Effector memory CD8-positive, alpha-beta T cell (primary cell): ENCODE measurements around the gene BCL2L12.
A peak's percentile ranks its signal among the peaks of the same experiment; 100 is the strongest.

Source experiments
- ATAC-seq: fragments of 150-1000 bp; cut with Tn5 transposase; replicated peaks from 2 replicates; pipeline ENCODE4 v1.10.0; 2021; ENCODE audit warnings: mild to moderate bottlenecking, moderate library complexity
- DNase-seq, 3 experiments: peaks; one replicate each; pipeline ENCODE4 v3.0.0; 2021
- H3K27ac Mint-ChIP-seq, 2 donors: one replicate each; pipeline ENCODE4 v1.8.0; 2022; ENCODE audit warnings: mild to moderate bottlenecking in 2 of 2, mixed read lengths in 2 of 2, moderate library complexity in 2 of 2
- H3K27me3 Mint-ChIP-seq, 2 donors: one replicate each; pipeline ENCODE4 v1.8.0; 2022; ENCODE audit warnings: mixed read lengths in 2 of 2
- H3K36me3 Mint-ChIP-seq: one replicate; pipeline ENCODE4 v1.8.0; 2022; ENCODE audit warnings: mild to moderate bottlenecking, moderate library complexity, mixed read lengths; ENCODE audit not compliant: insufficient read depth
- H3K4me1 Mint-ChIP-seq, 2 donors: one replicate each; pipeline ENCODE4 v1.8.0; 2022; ENCODE audit warnings: low read depth in 2 of 2, mixed read lengths in 2 of 2
- H3K4me3 Mint-ChIP-seq, 2 donors: one replicate each; pipeline ENCODE4 v1.8.0; 2022; ENCODE audit warnings: mild to moderate bottlenecking in 2 of 2, mixed read lengths in 2 of 2, moderate library complexity in 2 of 2
- H3K9me3 Mint-ChIP-seq, 2 donors: one replicate each; pipeline ENCODE4 v1.8.0; 2022; ENCODE audit warnings: mixed read lengths in 2 of 2

The BCL2L12 gene

DNA sequence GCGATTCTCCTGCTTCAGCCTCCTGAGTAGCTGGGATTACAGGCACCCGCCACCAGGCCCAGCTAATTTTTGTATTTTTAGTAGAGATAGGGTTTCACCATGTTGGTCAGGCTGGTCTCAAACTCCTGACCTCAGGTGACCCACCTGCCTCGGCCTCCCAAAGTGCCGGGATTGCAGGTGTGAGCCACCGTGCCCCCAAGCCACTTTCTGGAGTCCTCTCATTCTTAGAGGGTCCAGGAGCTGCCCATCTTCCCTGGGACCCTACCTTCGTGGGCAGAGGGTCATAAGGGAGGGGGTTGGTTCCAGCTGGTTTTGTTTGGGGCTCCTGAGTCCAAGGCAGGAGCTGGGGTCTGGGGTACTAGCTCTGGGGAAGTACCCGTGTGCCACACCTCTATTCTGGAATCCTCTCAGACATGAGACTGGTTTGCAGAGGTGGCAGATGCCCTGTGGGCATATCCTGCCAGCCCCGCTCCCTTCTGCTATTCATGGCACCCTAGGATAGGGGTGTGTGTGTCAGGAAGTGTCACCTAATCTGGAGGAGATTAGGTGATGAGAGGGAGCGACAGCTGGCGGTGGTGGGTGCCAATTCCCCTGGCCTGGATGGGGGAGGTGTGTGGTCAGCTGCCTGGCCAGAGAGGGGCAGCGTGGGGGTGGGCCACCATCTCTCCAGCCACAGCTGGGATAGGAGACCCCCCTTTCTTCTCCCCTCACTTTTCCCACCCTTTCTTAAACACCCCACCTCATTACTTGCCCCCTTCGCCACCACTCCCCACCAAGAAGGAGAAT is 13.4 kb downstream of the BCL2L12 start:
- Mint-ChIP-seq H3K36me3 (peaks cover 56% of the 10 kb centered on the region), H3K9me3 (no peaks in the 10 kb centered on the region), H3K4me1 (peaks cover 29 to 40% of the 10 kb centered on the region in 2 donors), H3K27ac (peak overlapping the region; percentile 98 to 100), H3K27me3 (no peaks in the 10 kb centered on the region), H3K4me3 (peak overlapping the region in 1 of 2 donors; percentile 87)
- ATAC-seq (no peak), DNase-seq (no peak)

DNA sequence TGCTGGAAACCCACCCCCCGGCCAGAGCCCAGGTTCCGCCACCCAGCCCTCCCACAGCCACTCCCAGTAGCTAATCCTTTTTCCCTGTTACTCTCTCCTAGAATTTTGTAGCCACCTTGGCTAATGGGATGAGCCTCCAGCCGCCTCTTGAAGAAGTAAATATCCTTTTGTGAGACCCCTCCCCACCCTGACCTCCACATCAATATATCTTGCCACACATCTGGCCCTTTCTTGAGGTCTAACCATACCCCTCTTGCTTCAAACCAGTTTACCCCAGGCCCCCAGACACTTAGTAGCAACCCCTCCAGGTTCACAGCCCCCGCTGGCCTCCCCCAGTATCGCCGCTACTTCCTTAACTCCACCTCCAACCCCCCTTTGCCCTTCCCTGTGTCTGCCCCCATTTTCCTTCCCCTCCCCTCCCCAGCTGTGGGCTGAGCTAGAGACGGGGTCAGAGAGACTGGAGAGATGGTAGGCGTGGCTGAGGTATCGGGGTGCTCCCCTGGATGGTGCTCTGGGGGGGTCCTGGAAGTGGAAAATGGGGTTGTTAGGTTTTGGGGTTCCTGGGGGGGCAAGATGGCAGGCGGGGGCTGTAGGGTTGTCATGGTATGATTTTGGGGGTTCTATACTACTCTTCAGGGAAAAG is 14.2 kb downstream of the BCL2L12 start:
- ATAC-seq = no peak
- H3K27me3 Mint-ChIP-seq = no peaks in the 10 kb centered on the region
- no peaks in the 10 kb centered on the region for H3K9me3 Mint-ChIP-seq
- H3K27ac Mint-ChIP-seq = peak overlapping the region; percentile 2 to 98
- DNase-seq = no peak
- H3K4me1 Mint-ChIP-seq = peaks cover 29 to 40% of the 10 kb centered on the region in 2 donors
- peak overlapping the region; percentile 4 to 50 for H3K4me3 Mint-ChIP-seq
- H3K36me3 Mint-ChIP-seq = peaks cover 61% of the 10 kb centered on the region

DNA sequence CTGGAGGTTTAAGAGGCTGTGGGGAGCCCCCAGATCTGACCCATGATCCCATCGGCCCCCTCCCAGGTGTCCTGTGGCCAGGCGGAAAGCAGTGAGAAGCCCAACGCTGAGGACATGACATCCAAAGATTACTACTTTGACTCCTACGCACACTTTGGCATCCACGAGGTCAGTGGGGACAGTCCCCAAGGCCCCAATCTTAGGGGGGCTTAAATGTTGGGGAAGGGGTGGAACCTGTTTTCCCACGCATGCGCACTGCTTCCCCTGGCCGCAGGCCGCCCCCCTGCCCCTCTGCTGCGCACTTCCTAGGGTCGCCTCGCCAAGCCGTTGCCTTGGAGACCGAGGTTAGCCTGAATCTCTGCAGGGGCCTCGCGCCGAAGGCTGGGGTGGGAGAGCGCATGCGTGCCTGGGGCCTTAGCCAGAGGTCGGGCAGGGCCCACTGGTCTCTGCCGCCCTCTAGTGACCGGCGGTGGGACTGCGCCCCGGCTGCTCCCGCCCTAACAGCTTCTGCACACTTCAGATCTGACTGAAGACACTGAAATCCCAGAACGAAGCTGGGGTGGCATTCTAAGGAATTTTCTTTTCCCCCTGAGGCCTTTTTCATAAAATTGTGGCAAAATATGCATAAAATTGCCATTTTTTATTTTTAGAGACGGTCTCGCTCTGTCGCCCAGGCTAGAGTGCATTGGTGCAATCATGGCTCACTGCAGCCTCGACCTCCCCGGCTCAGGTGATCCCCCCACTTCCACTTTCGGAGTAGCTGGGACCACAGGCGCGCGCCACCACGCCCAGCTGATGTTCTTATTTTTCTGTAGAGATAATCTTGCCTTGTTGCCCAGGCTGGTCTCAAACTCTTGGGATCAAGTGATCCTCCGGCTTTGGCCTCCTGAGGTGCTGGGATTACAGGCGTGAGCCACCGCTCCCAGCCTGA is 15.0 kb downstream of the BCL2L12 start:
- Mint-ChIP-seq H3K27ac (peak overlapping the region in 1 of 2 donors; percentile 98), H3K27me3 (no peaks in the 10 kb centered on the region), H3K9me3 (no peaks in the 10 kb centered on the region), H3K36me3 (peaks cover 68% of the 10 kb centered on the region), H3K4me3 (peak overlapping the region; percentile 50 to 55), H3K4me1 (peaks cover 29 to 40% of the 10 kb centered on the region in 2 donors)
- peak; percentile 8 for ATAC-seq
- DNase-seq = peak; percentile 95 to 96 (median 96)

DNA sequence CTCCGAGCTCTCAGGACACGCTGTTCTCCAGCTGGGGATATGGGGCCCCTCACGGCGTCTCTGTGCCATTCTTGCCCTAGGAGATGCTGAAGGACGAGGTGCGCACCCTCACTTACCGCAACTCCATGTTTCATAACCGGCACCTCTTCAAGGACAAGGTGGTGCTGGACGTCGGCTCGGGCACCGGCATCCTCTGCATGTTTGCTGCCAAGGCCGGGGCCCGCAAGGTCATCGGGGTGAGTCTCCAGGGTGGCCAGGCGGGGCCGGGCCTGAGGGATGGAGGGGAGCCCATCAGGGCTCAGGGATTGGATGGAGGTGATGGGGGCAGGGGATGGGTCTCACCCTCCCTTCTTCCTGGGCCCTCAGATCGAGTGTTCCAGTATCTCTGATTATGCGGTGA is 16.1 kb downstream of the BCL2L12 start:
- Mint-ChIP-seq H3K4me3 (no peak overlapping the region), H3K9me3 (no peaks in the 10 kb centered on the region), H3K4me1 (peaks cover 22 to 30% of the 10 kb centered on the region in 2 donors), H3K36me3 (peaks cover 68% of the 10 kb centered on the region), H3K27me3 (no peaks in the 10 kb centered on the region), H3K27ac (no peak overlapping the region)
- DNase-seq (no peak), ATAC-seq (no peak)

DNA sequence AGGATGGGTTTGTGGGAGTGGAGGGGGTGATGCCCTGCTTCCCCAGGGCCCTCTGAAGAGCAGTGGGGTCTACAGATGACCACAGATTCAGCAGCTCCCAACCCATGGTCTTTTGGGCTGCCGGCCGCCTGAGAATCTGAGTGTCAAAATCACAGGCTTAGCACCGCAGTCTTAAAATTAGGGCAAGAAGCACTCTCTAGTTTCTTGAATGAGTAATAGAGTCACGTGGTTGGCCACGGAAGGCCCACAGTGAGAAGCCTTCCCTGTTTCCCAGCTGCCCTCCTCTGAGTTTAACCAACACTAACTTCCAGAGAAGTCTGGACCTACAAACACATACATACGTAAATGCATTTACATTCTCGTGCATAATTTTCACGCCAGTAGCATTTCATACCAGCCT is 16.5 kb downstream of the BCL2L12 start:
- peaks cover 22 to 26% of the 10 kb centered on the region in 2 donors for H3K4me1 Mint-ChIP-seq
- no peak overlapping the region for H3K4me3 Mint-ChIP-seq
- no peak for DNase-seq
- no peaks in the 10 kb centered on the region for H3K9me3 Mint-ChIP-seq
- no peaks in the 10 kb centered on the region for H3K27me3 Mint-ChIP-seq
- no peak for ATAC-seq
- H3K27ac Mint-ChIP-seq = peak overlapping the region in 1 of 2 donors; percentile 57
- peaks cover 67% of the 10 kb centered on the region for H3K36me3 Mint-ChIP-seq

DNA sequence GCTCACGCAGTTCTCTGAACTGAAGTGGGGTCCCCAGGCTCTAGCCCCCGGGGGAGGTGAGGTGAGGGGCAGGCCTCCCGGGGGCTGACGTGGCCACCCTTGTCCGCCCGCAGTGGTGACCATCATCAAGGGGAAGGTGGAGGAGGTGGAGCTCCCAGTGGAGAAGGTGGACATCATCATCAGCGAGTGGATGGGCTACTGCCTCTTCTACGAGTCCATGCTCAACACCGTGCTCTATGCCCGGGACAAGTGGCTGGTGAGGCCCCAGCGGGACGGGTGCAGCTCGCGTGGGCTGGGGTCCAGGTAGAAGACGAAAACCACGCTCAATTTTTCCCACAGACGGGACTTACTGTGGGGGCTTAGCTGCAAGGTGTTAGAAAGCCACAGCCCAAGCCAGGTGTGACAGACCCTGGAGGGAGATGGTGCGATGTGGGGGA is 18.1 kb downstream of the BCL2L12 start:
- no peak for ATAC-seq
- no peaks in the 10 kb centered on the region for H3K27me3 Mint-ChIP-seq
- DNase-seq = no peak
- H3K4me1 Mint-ChIP-seq = peaks cover 17 to 18% of the 10 kb centered on the region in 2 donors
- no peaks in the 10 kb centered on the region for H3K9me3 Mint-ChIP-seq
- H3K36me3 Mint-ChIP-seq = peaks cover 66% of the 10 kb centered on the region
- no peak overlapping the region for H3K4me3 Mint-ChIP-seq
- H3K27ac Mint-ChIP-seq = no peak overlapping the region

DNA sequence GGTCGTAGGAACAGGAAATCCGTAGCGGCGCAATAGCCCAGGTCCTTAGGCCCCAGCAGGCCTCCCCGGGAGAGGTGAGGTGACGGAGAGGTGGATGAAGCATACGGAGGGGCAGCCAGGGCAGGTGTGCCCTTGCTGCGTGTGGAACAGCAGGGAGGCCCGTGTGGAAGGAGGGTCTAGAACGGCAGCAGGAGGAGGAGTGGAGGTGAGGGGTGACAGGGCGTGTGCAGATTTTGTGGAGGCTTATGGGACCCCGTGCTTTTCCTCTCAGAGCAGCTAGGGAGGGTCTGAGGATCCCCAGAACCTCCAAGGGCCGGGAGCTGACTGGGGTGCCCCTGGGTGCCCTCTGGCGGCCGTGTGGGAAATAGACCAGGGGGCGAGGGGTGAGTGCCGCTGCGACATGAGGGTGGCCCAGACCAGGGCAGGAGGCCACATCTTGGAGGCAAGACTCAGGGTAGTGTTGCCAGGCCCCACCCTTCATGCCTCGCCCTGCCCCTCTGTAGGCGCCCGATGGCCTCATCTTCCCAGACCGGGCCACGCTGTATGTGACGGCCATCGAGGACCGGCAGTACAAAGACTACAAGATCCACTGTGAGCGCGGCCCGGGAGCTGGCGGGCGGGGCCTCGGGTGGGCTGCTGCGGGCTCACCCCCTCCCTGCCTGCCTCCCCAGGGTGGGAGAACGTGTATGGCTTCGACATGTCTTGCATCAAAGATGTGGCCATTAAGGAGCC is 18.7 kb downstream of the BCL2L12 start:
- DNase-seq (no peak), ATAC-seq (no peak)
- Mint-ChIP-seq H3K4me1 (peaks cover 12 to 16% of the 10 kb centered on the region in 2 donors), H3K27ac (no peak overlapping the region), H3K4me3 (no peak overlapping the region), H3K9me3 (no peaks in the 10 kb centered on the region), H3K36me3 (peaks cover 67% of the 10 kb centered on the region), H3K27me3 (no peaks in the 10 kb centered on the region)

DNA sequence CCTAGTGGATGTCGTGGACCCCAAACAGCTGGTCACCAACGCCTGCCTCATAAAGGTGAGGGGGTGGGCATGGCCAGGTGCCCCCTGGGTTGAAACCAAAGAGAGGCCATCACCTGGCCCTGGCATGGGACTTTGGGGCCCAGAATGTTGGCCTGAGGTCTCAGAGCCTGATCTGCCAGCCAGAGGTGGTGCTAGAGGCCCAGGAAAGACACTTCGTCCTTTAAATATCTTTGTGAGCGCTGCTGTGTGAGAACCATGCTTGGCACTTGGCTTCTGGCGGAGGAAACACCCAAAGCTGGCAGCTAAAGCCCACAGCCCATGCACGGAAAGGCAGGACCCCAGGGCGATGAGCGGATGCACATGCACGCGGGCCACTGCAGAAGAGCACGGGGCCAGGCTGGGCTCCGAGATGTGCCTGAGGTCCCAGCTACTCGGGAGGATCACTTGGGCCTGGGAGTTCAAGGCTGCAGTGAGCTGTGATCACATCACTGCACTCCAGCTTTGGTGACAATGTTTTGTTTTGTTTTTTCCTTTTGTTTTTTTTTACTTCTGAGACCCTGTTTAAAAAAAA is 19.3 kb downstream of the BCL2L12 start:
- Mint-ChIP-seq H3K4me1 (peaks cover 5 to 13% of the 10 kb centered on the region in 2 donors), H3K27me3 (peaks cover 4 to 6% of the 10 kb centered on the region in 2 donors), H3K4me3 (no peak overlapping the region), H3K9me3 (no peaks in the 10 kb centered on the region), H3K27ac (no peak overlapping the region), H3K36me3 (peaks cover 68% of the 10 kb centered on the region)
- ATAC-seq (no peak), DNase-seq (no peak)

DNA sequence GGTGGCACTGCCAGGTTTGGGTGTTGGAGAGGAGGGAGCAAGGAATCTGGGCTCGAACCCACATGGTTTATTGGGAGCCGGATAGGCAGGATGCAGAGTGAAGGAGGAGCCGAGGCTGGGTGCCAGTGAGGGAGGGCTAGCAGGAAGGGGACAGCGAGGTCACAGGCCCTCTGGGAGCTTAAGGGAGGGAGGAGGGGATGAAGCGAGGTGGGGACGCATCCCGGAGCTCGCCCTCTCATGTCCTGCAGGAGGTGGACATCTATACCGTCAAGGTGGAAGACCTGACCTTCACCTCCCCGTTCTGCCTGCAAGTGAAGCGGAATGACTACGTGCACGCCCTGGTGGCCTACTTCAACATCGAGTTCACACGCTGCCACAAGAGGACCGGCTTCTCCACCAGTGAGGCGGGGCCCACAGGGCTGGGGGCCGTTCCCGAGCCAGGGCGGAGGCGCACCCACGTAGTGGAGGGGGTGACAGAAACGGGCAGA is 20.2 kb downstream of the BCL2L12 start:
- Mint-ChIP-seq H3K36me3 (peaks cover 65% of the 10 kb centered on the region), H3K4me1 (peaks cover 9 to 19% of the 10 kb centered on the region in 2 donors), H3K9me3 (no peaks in the 10 kb centered on the region), H3K27ac (no peak overlapping the region), H3K4me3 (no peak overlapping the region), H3K27me3 (peaks cover 12 to 14% of the 10 kb centered on the region in 2 donors)
- ATAC-seq (no peak), DNase-seq (no peak)

DNA sequence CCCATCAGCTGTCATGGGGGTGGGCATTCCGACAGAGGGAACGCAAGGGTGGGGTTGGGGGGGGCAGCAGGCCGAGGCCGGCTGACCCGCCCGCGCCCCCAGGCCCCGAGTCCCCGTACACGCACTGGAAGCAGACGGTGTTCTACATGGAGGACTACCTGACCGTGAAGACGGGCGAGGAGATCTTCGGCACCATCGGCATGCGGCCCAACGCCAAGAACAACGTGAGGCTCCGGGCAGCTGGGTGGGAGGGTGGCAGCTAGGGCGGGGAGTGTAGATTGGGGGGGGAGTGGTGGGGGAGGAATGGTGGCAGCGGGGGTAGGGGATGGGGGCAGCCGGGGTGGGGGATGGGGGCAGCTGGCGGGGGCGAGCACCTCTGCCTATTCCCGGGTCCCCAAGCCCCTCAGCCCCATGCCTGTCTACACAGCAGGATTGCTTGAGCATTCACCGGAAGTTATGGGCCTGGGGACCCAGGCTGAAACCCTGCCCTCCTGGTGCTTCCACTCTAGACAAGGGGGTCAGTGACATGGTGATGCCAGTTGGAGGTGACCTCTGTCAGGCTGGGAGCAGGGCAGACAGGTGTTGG is 20.9 kb downstream of the BCL2L12 start:
- DNase-seq (no peak), ATAC-seq (no peak)
- peaks cover 14 to 23% of the 10 kb centered on the region in 2 donors for H3K4me1 Mint-ChIP-seq
- no peaks in the 10 kb centered on the region for H3K9me3 Mint-ChIP-seq
- peaks cover 63% of the 10 kb centered on the region for H3K36me3 Mint-ChIP-seq
- no peak overlapping the region for H3K4me3 Mint-ChIP-seq
- no peak overlapping the region for H3K27ac Mint-ChIP-seq
- H3K27me3 Mint-ChIP-seq = peaks cover 18 to 21% of the 10 kb centered on the region in 2 donors

DNA sequence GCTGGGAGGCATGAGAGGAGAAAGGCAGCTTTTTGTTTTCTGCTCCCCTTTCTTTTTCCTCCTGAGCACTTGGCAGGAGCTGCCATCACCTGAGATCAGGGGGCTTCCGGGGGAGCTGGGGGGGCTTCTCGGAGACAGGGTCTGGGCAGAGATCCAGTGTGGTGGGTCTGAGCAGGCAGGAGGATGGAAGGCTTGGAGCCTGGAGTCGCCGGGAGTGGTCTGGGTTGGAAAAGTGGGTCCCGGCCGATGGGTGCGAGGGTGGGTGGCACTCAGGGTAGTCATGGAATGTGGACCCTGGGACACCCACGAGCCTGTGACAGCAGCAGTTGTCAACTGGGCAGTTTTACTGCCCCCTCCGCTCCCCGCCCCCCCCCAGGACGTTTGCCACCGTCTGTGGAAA is 21.4 kb downstream of the BCL2L12 start:
- DNase-seq (no peak), ATAC-seq (no peak)
- H3K9me3 Mint-ChIP-seq = no peaks in the 10 kb centered on the region
- H3K4me1 Mint-ChIP-seq = peaks cover 14 to 23% of the 10 kb centered on the region in 2 donors
- H3K27ac Mint-ChIP-seq = no peak overlapping the region
- no peak overlapping the region for H3K4me3 Mint-ChIP-seq
- peaks cover 58% of the 10 kb centered on the region for H3K36me3 Mint-ChIP-seq
- H3K27me3 Mint-ChIP-seq = peaks cover 18 to 27% of the 10 kb centered on the region in 2 donors
